GM18951 (cell line): ENCODE data around the gene AJAP1.
"Not testable (repeated sequence)": the region's sequence is repeated elsewhere in the genome, so short reads cannot be mapped to it uniquely, and the experiment has no call there.

ENCODE experiments used
- POLR2A ChIP-seq: IDR thresholded peaks from 4 replicates; pipeline ENCODE4 v1.6.1; 2011; ENCODE audit warnings: mild to moderate bottlenecking; ENCODE audit not compliant: insufficient read length, insufficient read depth; ENCODE audit errors: extremely low read depth
- in situ Hi-C: fragments of 300-500 bp; cut with MboI; formaldehyde crosslinking; loops from one replicate; pipeline ENCODE4 v1.12.0; 2022; ENCODE audit warnings: low sequenced_read_pairs, mixed read lengths, inconsistent platforms; ENCODE audit not compliant: unreplicated experiment

The AJAP1 gene, protein sequence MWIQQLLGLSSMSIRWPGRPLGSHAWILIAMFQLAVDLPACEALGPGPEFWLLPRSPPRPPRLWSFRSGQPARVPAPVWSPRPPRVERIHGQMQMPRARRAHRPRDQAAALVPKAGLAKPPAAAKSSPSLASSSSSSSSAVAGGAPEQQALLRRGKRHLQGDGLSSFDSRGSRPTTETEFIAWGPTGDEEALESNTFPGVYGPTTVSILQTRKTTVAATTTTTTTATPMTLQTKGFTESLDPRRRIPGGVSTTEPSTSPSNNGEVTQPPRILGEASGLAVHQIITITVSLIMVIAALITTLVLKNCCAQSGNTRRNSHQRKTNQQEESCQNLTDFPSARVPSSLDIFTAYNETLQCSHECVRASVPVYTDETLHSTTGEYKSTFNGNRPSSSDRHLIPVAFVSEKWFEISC

DNA sequence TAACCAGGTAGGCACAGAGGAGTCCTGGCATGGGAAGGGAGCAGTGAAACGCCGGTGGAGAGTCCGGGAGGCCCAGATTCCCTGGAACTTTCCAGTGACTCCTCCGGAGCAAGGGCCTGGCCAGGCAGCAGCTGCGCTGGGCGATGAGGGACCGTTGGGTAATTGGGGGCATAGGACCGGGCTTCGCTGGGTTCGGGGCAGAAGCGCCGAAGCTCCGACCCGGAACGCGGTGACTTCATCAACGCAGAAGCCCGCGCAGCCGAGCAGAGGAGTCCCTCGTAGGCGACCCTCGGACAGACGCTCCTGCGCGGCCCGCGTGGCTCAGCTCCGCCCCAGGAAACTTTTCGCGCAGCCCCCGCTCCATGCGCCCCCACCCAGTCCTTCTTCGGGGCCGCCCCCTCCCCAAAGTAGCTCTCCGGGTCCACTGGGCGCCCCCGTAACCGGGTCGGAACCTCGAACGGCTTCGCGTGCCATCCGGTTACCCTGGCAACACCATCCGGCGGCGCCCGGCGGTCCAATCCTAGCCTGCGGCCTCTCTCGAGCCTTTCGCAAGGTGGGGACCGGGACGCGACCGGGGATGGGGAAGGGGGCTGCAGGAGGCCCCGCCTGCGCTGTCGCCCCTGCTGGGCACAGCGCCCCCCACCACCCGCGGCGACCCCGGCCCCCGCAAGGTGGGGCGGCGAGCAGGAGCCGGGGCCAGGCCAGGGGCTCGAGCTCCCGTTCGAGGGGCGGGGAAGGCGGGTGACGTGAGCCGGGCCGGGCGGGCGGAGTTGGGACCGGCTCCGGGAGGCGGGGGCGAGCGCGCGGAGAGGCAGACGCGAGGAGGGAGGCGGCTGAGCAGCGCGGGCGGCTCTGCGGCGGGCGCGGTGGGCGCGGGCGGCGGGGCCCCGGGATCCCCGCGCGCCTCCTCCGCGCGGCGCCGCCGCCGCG, at the start of gene AJAP1:
AJAP1 (plus strand) TSS at position 814 of the 930 bp plus-strand sequence. CDS start 817 bp downstream, outside the sequence.
- TF ChIP-seq POLR2A, result no peak
- in situ Hi-C loops, result no loop called here

DNA sequence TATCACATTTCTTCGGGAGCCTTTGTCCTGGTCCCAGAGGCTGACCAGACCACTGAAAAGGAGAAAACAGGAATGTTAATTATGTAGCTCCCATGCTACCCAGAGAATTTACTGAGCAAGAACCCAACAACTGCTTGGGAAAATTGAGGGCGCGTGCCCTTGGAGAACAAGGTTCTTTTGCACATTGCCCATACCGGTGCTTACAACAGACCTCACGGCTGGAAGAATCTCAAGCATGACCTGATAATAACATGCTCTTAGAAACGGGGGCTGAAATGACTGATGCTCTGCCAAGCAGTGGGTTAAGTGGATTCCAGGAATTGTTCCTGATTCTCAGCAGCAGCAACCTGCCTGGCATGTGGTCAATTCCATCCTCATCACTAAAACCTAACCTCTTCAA, 49.3 kb upstream of the AJAP1 start:
- no peak for TF ChIP-seq POLR2A
- in situ Hi-C loops, result no loop called here

DNA sequence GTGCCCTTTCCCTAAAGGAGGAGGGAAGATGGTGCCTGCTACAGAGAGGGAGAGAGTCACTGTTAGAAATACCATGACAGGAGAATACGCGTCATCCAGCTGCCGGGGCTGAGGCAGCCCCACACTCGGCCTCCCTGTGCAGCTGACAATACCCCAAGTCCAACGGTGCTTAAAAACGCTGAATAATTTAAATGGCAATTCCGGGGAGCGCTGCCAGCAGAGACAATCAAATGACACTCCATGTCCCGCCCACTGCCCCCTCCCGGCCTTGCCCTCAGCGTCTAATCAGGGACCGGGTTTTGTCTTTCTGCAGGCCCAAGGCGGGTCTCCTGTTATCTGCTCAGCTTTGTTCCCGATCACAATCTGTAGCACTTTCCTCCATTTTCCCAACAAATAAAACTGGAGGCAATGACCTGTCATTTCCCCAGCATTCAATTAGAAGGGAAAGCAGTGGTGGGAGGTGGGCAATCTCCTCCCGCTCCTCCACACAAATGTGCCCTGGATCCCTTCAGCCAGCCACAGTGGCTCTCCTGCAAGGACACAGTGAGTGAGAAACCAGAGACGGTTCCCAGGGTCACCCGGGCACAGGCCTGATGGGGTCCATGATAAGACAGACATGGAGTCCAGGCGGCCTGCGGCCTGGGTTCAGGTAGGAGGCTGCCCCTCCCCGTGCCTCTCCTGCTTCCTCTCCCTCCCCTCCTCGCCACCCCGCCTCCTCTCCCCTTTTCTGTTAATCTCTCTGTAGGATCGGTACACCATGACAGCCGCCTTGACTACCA, 42.7 kb upstream of the AJAP1 start:
- in situ Hi-C loops, result no loop called here
- no peak for TF ChIP-seq POLR2A

DNA sequence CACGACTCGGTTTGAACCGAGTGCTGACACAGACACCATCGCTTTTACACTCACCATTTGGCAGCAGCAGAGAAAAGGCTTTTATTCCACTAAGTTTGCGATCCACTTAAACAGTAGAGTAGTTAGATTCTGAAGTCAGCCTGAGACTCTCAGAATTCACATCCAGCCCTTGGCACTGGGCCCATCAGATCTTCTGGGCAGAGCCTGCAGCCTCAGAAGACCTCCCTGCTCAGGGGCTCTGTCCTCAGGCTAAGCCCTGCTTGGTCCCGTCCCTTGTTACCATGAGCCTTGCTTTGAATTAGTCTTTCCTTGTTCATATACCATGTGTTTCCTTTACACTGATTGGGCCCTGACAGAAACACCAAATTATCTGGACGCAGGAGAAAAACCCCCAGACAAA, 41.4 kb upstream of the AJAP1 start:
- TF ChIP-seq POLR2A, result no peak
- in situ Hi-C loops, result no loop called here

DNA sequence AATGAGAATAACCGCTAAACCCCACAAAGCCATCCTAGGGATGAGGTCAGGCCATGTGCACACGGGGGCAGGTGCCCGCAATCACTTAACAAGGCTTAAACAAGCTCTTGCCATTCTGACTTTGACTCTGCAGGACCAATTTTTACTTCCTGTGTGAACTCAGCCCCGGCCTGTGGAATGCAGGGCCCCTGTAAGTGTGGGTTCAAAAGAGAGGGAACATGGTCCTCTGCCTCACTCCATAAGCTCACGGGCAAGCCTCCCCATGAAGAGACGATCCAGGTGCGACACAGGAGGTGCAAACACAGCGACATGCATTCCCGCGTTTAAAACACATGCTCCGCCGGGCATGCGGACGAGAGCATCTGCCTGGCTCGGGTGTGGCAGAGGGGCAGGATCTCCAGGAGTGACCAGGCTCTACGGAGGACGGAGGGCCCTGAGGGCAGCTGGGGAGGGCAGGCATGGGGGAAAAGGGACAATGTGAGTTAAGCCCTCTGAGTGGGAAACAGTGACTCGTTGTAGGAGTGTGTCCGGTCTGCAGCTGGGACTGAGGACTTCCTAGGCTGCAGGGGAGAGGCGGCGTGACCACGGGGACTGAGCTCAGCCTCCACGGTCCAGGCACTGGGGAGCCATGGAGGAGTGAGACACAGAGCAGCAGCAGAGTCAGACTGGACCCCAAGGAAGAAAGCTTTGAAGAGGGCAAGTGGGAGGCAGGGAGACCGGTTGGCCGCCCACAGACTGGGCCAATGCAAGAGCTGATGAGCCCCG, 40.6 kb upstream of the AJAP1 start:
- no peak for TF ChIP-seq POLR2A
- in situ Hi-C loops, result no loop called here

DNA sequence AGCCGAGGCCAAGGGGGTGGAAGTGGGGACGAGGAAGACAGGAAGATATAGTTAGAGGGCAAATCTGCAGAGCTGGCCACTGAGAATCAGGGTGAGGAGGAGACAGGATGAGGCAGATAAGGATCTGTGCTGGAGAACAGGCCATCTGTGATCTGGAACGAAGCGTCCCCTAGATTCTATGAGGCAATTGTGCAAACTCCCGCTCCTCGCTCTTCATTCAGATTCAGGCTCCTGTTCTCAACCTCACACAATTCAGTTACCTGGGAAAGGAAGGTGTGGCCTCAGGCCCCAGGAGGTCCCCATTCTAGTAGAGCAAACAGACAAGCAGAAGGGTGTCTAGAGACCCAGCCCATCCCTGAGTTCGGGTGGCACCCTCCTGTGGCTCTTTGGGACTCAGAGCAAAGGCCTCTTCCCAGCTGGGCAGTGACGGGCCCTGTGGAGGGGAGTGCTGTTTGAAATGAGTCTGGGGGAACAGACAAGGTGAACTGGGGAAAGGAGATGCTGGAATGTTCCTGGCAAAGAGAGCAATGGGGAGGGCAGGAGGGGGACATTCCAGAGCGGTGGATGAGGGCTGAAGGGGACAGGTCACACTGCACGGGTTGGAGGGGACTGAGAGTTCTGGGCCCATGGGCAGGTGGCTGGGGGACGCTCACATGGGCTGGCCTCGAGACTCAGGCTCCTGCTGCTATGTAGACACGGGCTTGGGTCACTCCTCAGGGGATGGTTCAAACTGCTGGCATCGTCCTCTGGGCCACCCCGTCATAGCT, 39.9 kb upstream of the AJAP1 start:
- in situ Hi-C loops, result no loop called here
- TF ChIP-seq POLR2A, result no peak

DNA sequence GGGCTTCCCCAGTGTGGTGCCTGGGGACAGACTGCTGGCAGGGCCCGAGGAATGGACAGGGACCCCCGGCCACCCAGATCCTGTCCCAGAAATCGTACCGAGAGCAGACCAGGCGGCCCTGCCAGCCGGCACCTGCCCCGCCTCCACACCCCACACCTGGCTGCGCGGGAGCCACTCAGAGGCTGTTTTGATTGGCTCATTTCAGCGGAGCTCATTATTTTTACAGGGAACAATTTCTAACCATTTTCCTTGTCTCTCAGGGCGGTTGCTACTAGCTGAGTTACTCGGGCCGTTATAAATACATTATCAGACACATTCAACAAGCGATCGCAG, 39.3 kb upstream of the AJAP1 start:
- in situ Hi-C loops, result no loop called here
- no peak for TF ChIP-seq POLR2A

DNA sequence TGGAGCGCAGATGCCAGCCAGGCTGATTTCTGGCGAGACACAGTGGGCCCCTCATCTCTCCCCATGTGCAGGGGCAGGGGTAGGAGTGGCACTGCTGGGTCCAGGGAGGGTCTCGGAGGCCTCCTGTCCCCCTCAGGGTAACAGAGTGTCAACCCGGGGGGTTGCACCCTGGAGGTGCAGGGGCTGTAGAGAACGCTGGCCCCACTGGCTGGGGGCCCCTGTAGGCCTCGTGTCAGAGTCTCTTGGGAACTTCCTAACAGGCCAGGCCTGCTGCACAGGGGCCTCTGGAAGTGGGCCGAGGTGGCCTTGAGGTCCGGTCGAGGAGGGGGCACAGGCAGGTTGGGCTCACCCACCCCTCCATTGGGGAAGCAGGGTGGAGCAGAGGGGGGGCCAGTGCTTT, 38.9 kb upstream of the AJAP1 start:
- TF ChIP-seq POLR2A, result no peak
- in situ Hi-C loops, result no loop called here

DNA sequence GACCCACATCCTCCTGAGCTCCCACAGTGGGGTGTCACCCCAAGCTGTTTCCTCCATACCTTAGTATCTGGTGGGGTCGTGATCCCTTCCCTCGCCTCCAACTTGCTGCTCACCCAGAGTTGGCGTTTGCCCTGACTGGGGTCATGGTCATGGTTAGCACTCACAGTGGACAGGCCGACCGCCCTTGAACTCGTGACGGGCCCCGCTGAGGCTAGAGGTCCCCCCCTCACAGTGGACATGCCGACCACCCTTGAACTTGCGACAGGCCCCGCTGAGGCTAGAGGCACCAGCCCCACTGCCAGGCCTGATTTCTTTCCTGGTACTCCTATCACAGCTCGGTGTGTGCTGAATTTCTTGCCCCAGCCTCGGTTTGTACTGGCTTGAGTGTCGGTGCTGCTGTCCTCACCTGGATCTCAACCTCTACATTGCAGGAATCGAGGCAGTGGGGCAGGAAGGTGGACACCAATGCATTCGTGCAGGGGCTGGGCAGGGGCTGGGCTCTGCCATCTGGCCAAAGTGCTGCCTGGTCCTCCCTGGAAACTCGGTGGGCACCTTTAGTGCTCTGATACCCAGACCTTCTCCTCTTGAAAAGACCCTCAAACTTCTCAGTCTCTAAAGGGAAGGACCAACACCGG, 37.5 kb upstream of the AJAP1 start:
- no peak for TF ChIP-seq POLR2A
- in situ Hi-C loops, result no loop called here

DNA sequence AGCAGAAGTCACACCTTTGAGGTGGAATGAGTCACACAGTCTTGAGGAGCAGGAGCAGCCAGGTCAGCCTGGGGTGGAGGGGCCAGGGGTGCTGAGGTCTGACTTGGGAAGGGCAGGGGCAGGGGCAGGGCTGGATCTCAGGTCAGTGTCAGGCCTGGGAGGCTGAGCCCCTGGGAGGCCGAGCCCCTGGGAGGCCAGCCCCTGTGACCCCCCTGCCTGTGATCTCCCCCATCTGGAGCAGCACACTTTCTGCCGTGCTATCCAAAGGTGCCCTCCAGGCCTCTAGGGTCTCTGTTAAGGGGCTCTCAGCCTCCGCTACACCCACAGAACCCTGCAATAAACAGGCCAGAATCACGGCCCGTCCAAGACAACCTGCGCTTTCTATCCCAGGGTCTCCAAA, 36.9 kb upstream of the AJAP1 start:
- no peak for TF ChIP-seq POLR2A
- in situ Hi-C loops, result no loop called here

DNA sequence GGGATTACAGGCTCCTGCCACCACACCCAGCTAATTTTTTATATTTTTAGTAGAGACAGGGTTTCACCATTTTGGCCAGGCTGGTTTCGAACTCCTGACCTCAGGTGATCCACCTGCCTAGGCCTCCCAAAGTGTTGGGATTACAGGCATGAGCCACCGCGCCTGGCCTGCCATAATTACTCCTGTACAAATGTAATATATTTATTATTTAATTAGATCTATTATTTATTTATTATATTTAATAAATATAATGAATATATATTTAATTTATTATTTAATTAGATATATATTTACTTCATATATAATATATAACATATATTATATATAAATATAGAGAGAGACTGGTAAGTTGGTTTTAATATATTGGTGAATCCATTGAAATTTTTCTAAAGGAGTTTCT, 35.6 kb upstream of the AJAP1 start:
- in situ Hi-C loops, result not testable (repeated sequence)
